Endodermal cell (in vitro differentiated cells): Measurements from ENCODE around the gene FRG2C. TPM values are rescaled to one million over a fixed set of nuclear protein-coding genes. Genes with fewer than 3 reads are reported as not detected.
A peak's percentile ranks its signal among the peaks of the same experiment; 100 is the strongest.
"Not testable (repeated sequence)": the region's sequence is repeated elsewhere in the genome, so short reads cannot be mapped to it uniquely, and the experiment has no call there.

Experiments used
- DNase-seq: peaks from one replicate; pipeline ENCODE4 v3.0.0-alpha.2; 2017
- H3K27ac ChIP-seq: 2 replicates; pipeline ENCODE4 v1.5.1; 2013; ENCODE audit warnings: mild to moderate bottlenecking, low read depth, low read length, moderate library complexity
- H3K27me3 ChIP-seq: 2 replicates; pipeline ENCODE4 v1.6.1; 2013; ENCODE audit warnings: mild to moderate bottlenecking, low read length, moderate library complexity; ENCODE audit not compliant: insufficient read depth, control insufficient read depth, poor library complexity, severe bottlenecking
- H3K36me3 ChIP-seq: 2 replicates; pipeline ENCODE4 v1.7.0; 2013; ENCODE audit warnings: mild to moderate bottlenecking, low read length, moderate library complexity; ENCODE audit not compliant: control insufficient read depth, insufficient read depth
- H3K4me1 ChIP-seq: one replicate; pipeline ENCODE4 v1.7.0; 2013; ENCODE audit warnings: low read length; ENCODE audit not compliant: control insufficient read depth, insufficient read depth
- H3K4me3 ChIP-seq: 2 replicates; pipeline ENCODE4 v1.5.1; 2013; ENCODE audit warnings: mild to moderate bottlenecking, low read length, moderate library complexity
- H3K9ac ChIP-seq: 2 replicates; pipeline ENCODE4 v1.6.1; 2013; ENCODE audit warnings: mild to moderate bottlenecking, low read length, moderate library complexity; ENCODE audit not compliant: poor library complexity, severe bottlenecking; ENCODE audit errors: extremely low read depth
- H3K9me3 ChIP-seq: 2 replicates; pipeline ENCODE4 v1.6.1; 2013; ENCODE audit warnings: mild to moderate bottlenecking, low read length, moderate library complexity; ENCODE audit not compliant: control insufficient read depth
- H3K27ac Mint-ChIP-seq: 2 replicates; pipeline ENCODE4 v1.8.0; 2020; ENCODE audit warnings: mixed read lengths
- H3K27me3 Mint-ChIP-seq: 2 replicates; pipeline ENCODE4 v1.8.0; 2021; ENCODE audit warnings: mild to moderate bottlenecking, mixed read lengths; ENCODE audit not compliant: insufficient read depth
- H3K36me3 Mint-ChIP-seq: 2 replicates; pipeline ENCODE4 v1.8.0; 2020; ENCODE audit warnings: low read depth, mixed read lengths
- H3K4me1 Mint-ChIP-seq: 2 replicates; pipeline ENCODE4 v1.8.0; 2020; ENCODE audit warnings: mixed read lengths
- H3K4me3 Mint-ChIP-seq: 2 replicates; pipeline ENCODE4 v1.8.0; 2020; ENCODE audit warnings: mild to moderate bottlenecking, moderate library complexity, mixed read lengths
- H3K9me3 Mint-ChIP-seq: 2 replicates; pipeline ENCODE4 v1.8.0; 2020; ENCODE audit warnings: mild to moderate bottlenecking, mixed read lengths
- CTCF ChIP-seq: fragments of 200-600 bp; sonication (generic); conservative IDR thresholded peaks from 2 replicates; pipeline ENCODE4 v1.5.0; 2021; ENCODE audit warnings: antibody characterized with exemption, mild to moderate bottlenecking
- WGBS, 2 experiments: methylation state at CpG; one replicate each; pipeline versions ENCODE4 v1.1.5 to v1.1.7; 2013; ENCODE audit warnings: missing lambda C conversion rate in 2 of 2, mixed read lengths in 1 of 2; ENCODE audit not compliant: insufficient coverage in 1 of 2, insufficient read length in 1 of 2; 5-methylcytosine and 5-hydroxymethylcytosine counted together
- total RNA-seq, 2 donors: library from RNA; stranded (reverse); fragmentation: NEBNext Ultra II Directional in 1 of 2; extraction: Animal tissue kit (Norgen Biotek cat#: 25700) in 1 of 2; gene quantifications; 2 replicates in 1 of 2; 3 replicates in 1 of 2; pipeline ENCODE4 v1.2.1, GENCODE V29; 2021

The FRG2C gene
- total RNA-seq, 2 donors from 2014 or later = 0.13 TPM; not detected in 1

GRCh38 chr3:75658411-75659107, 5.6 kb upstream of the FRG2C start:
- peak; percentile 80 for DNase-seq
- Mint-ChIP-seq H3K9me3 (peaks cover 15% of the 10 kb centered on the region), H3K27ac (peak overlapping the region; percentile 86), H3K4me3 (peak overlapping the region; percentile 82), H3K27me3 (peaks cover 70% of the 10 kb centered on the region)
- WGBS, 2 experiments = 0 to 1% methylated on average over 8 to 42 of the region's 42 CpGs
- peak; percentile 84 for TF ChIP-seq CTCF
- peak overlapping the region; percentile 34 for H3K9ac ChIP-seq
- H3K27ac ChIP-seq, H3K36me3 ChIP-seq, H3K36me3 Mint-ChIP-seq, H3K9me3 ChIP-seq, H3K4me1 Mint-ChIP-seq, H3K4me1 ChIP-seq: not testable (repeated sequence)
- peaks cover 44% of the 10 kb centered on the region for H3K27me3 ChIP-seq
- peak overlapping the region; percentile 80 for H3K4me3 ChIP-seq

- Mint-ChIP-seq H3K27me3 (peaks cover 70% of the 10 kb centered on the region), H3K4me3 (peak overlapping the region; percentile 82), H3K9me3 (peaks cover 17% of the 10 kb centered on the region)
- H3K4me3 ChIP-seq = peak overlapping the region; percentile 80
- TF ChIP-seq CTCF = peak; percentile 2
- H3K36me3 ChIP-seq, H3K27ac ChIP-seq, H3K36me3 Mint-ChIP-seq, H3K9ac ChIP-seq, DNase-seq, H3K4me1 Mint-ChIP-seq, H3K4me1 ChIP-seq, H3K9me3 ChIP-seq, H3K27ac Mint-ChIP-seq: not testable (repeated sequence)
- peaks cover 39% of the 10 kb centered on the region for H3K27me3 ChIP-seq
Measured at GRCh38 chr3:75659108-75659433, 5.1 kb upstream of the FRG2C start.

GRCh38 chr3:75665626-75666025, 1.5 kb downstream of the FRG2C start:
- H3K4me3 ChIP-seq, H3K4me1 Mint-ChIP-seq, DNase-seq, H3K4me1 ChIP-seq, H3K27ac Mint-ChIP-seq, H3K36me3 ChIP-seq, H3K4me3 Mint-ChIP-seq, H3K36me3 Mint-ChIP-seq, H3K27ac ChIP-seq, H3K9ac ChIP-seq: not testable (repeated sequence)
- Mint-ChIP-seq H3K9me3 (peaks cover 47% of the 10 kb centered on the region), H3K27me3 (peaks cover 79% of the 10 kb centered on the region)
- WGBS, 2 experiments = 73 to 74% methylated on average over 9 of the region's 9 CpGs
- Histone ChIP-seq H3K27me3 (peaks cover 50% of the 10 kb centered on the region), H3K9me3 (peaks cover 10% of the 10 kb centered on the region)

GRCh38 chr3:75667757-75668701, 3.9 kb downstream of the FRG2C start:
- not testable (repeated sequence) for H3K4me1 ChIP-seq, H3K27ac ChIP-seq, H3K36me3 ChIP-seq, H3K27ac Mint-ChIP-seq, H3K9ac ChIP-seq, H3K36me3 Mint-ChIP-seq
- peak overlapping the region; percentile 82 for H3K4me3 ChIP-seq
- peaks cover 13% of the 10 kb centered on the region for H3K4me1 Mint-ChIP-seq
- 31 to 33% methylated on average over 39 to 46 of the region's 46 CpGs for WGBS, 2 experiments
- DNase-seq = peak; percentile 70
- peak overlapping the region; percentile 22 for H3K4me3 Mint-ChIP-seq
- H3K9me3 Mint-ChIP-seq = peaks cover 51% of the 10 kb centered on the region
- peaks cover 73% of the 10 kb centered on the region for H3K27me3 ChIP-seq
- H3K27me3 Mint-ChIP-seq = peaks cover 89% of the 10 kb centered on the region
- peaks cover 10% of the 10 kb centered on the region for H3K9me3 ChIP-seq

- Mint-ChIP-seq H3K4me1 (peaks cover 15% of the 10 kb centered on the region), H3K4me3 (peak overlapping the region; percentile 22), H3K27me3 (peaks cover 88% of the 10 kb centered on the region), H3K9me3 (peaks cover 49% of the 10 kb centered on the region)
- H3K36me3 Mint-ChIP-seq, H3K36me3 ChIP-seq, H3K27ac ChIP-seq, H3K9ac ChIP-seq, H3K4me1 ChIP-seq, H3K27ac Mint-ChIP-seq: not testable (repeated sequence)
- Histone ChIP-seq H3K4me3 (peak overlapping the region; percentile 82), H3K9me3 (peaks cover 10% of the 10 kb centered on the region), H3K27me3 (peaks cover 73% of the 10 kb centered on the region)
- peak; percentile 61 for DNase-seq
- WGBS, 2 experiments = 53 to 61% methylated on average over 50 to 53 of the region's 53 CpGs
Measured at GRCh38 chr3:75668759-75669347, 4.7 kb downstream of the FRG2C start.
